PC-9 (cell line): Measurements from ENCODE around the gene LRRC61.

ENCODE experiments used
- EZH2 ChIP-seq: fragments of 200-600 bp; sonication (generic); IDR thresholded peaks from 2 replicates; pipeline ENCODE4 v1.8.0; 2017; ENCODE audit warnings: antibody characterized with exemption, low read depth
- TF ChIP-seq, protein P1 (sequence below): fragments of 200-600 bp; sonication (generic); conservative IDR thresholded peaks from 2 replicates; pipeline ENCODE4 v1.6.1; 2017; ENCODE audit warnings: mixed run types, antibody characterized with exemption, mild to moderate bottlenecking, moderate library complexity

DNA sequence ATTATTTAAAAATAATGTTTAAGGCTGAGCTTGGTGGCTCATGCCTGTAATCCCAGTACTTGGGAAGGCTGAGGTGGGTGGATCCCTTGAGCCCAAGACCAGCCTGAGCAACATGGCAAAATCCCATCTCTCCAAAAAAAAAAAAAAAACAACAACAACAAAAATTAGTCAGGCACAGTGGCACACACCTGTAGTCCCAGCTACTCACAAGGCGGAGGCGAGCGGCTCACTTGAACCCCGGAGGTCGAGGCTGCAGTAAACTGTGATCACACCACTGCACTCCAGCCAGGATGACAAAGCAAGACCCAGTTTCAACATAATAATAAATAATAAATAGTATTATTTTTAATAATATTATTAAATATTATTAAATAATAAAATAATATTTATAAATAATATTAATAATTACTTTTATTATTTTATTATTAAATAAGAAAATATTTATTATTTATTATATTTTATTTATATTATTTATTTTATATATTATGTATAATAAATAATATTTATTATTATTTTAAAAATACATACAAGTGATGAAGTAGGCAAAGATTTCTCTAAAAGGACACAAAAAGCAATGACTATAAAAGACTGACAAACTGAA is 8.4 kb upstream of the LRRC61 start:
- TF ChIP-seq, protein P1, sequence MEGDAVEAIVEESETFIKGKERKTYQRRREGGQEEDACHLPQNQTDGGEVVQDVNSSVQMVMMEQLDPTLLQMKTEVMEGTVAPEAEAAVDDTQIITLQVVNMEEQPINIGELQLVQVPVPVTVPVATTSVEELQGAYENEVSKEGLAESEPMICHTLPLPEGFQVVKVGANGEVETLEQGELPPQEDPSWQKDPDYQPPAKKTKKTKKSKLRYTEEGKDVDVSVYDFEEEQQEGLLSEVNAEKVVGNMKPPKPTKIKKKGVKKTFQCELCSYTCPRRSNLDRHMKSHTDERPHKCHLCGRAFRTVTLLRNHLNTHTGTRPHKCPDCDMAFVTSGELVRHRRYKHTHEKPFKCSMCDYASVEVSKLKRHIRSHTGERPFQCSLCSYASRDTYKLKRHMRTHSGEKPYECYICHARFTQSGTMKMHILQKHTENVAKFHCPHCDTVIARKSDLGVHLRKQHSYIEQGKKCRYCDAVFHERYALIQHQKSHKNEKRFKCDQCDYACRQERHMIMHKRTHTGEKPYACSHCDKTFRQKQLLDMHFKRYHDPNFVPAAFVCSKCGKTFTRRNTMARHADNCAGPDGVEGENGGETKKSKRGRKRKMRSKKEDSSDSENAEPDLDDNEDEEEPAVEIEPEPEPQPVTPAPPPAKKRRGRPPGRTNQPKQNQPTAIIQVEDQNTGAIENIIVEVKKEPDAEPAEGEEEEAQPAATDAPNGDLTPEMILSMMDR: no peak
- no peak for TF ChIP-seq EZH2
